Tibial artery (tissue), 4 donors: ENCODE data around the gene ATP6V1D.
A peak's percentile ranks its signal among the peaks of the same experiment; 100 is the strongest.
"Not testable (repeated sequence)": the region's sequence is repeated elsewhere in the genome, so short reads cannot be mapped to it uniquely, and the experiment has no call there.

ENCODE experiments used
- DNase-seq, 2 donors: peaks; one replicate each; pipeline ENCODE4 v3.0.0-alpha.2; 2019
- H3K27ac ChIP-seq, 2 donors: fragments of 200-600 bp; sonication (generic) in 1 of 2; 1 replicate in 1 of 2; 2 replicates in 1 of 2; pipeline ENCODE4 v1.5.1; 2018 to 2019; ENCODE audit warnings: mild to moderate bottlenecking in 1 of 2
- H3K27me3 ChIP-seq, 2 donors: fragments of 200-600 bp; sonication (generic) in 1 of 2; one replicate each; pipeline versions ENCODE4 v1.5.1 to v1.6.0; 2016 to 2019
- H3K36me3 ChIP-seq, 3 donors: fragments of 200-600 bp; sonication (generic) in 2 of 3; one replicate each; pipeline ENCODE4 v1.5.1; 2016 to 2019; ENCODE audit warnings: mild to moderate bottlenecking in 2 of 3
- H3K4me1 ChIP-seq, 4 donors: fragments of 200-600 bp; sonication (generic) in 2 of 4; 1 replicate in 3 of 4; 2 replicates in 1 of 4; pipeline ENCODE4 v1.5.1; 2016 to 2019
- H3K4me3 ChIP-seq, 2 donors: fragments of 200-600 bp; sonication (generic) in 1 of 2; 1 replicate in 1 of 2; 2 replicates in 1 of 2; pipeline ENCODE4 v1.5.1; 2018 to 2019; ENCODE audit warnings: mild to moderate bottlenecking in 2 of 2
- H3K9me3 ChIP-seq, 3 donors: fragments of 200-600 bp; sonication (generic) in 1 of 3; one replicate each; pipeline ENCODE4 v1.5.1; 2016 to 2019
- CTCF ChIP-seq, 2 experiments: fragments of 200-600 bp in 1 of 2; fragments of 450-650 bp in 1 of 2; IDR thresholded peaks; one replicate each; pipeline ENCODE4 v1.5.1; 2017 to 2019; ENCODE audit warnings: antibody characterized with exemption in 2 of 2, mild to moderate bottlenecking in 1 of 2, moderate library complexity in 1 of 2
- intact Hi-C: fragments of 100-400 bp; cut with DNase I; formaldehyde crosslinking; loops from one replicate; pipeline ENCODE4 v1.15.0; 2023; ENCODE audit warnings: low total_unique reads

The ATP6V1D gene

GRCh38 chr14:67359775-67360469, at the start of gene ATP6V1D, which contains the start of gene EIF2S1:
Gene ATP6V1D (minus strand): TSS chr14:67359804. CDS start chr14:67359698, 106 bp downstream.
Gene EIF2S1 (plus strand): TSS chr14:67360328. CDS start chr14:67364768, 4,440 bp downstream.
- H3K4me3 ChIP-seq = peak within 1 kb of the TSS; percentile 84 to 91

GRCh38 chr14:67408122-67408801, 48.7 kb upstream of the ATP6V1D start:
- peaks cover 0 to 11% (median 7%) of the 10 kb centered on the region in 4 donors for H3K4me1 ChIP-seq
- H3K9me3 ChIP-seq, H3K4me3 ChIP-seq, H3K27ac ChIP-seq, intact Hi-C loops, DNase-seq, H3K36me3 ChIP-seq: not testable (repeated sequence)
- H3K27me3 ChIP-seq = peaks cover 0 to 22% of the 10 kb centered on the region in 2 donors

More at GRCh38 chr14:67359775-67360469, at the start of gene ATP6V1D, which contains the start of gene EIF2S1:
- Histone ChIP-seq H3K4me1 (peaks cover 6 to 63% (median 43%) of the 10 kb centered on the region in 4 donors), H3K36me3 (peaks cover 2 to 5% (median 4%) of the 10 kb centered on the region in 3 donors), H3K27me3 (no peaks in the 10 kb centered on the region), H3K9me3 (no peaks in the 10 kb centered on the region), H3K27ac (peak within 1 kb of the TSS; percentile 90 to 92)
- intact Hi-C loops = no loop called here
- TF ChIP-seq CTCF (IDR thresholded peaks at IDR 0.05) = peak; percentile 90 to 96
- peak; percentile 99 to 100 for DNase-seq

GRCh38 chr14:67405771-67406170, 46.2 kb upstream of the ATP6V1D start:
- Histone ChIP-seq H3K27me3 (peaks cover 0 to 4% of the 10 kb centered on the region in 2 donors), H3K4me3 (no peak overlapping the region), H3K36me3 (no peaks in the 10 kb centered on the region), H3K4me1 (no peaks in the 10 kb centered on the region), H3K9me3 (no peaks in the 10 kb centered on the region), H3K27ac (no peak overlapping the region)
- DNase-seq = no peak
- intact Hi-C loops = no loop called here
- TF ChIP-seq CTCF (IDR thresholded peaks at IDR 0.05) = no peak

DNA sequence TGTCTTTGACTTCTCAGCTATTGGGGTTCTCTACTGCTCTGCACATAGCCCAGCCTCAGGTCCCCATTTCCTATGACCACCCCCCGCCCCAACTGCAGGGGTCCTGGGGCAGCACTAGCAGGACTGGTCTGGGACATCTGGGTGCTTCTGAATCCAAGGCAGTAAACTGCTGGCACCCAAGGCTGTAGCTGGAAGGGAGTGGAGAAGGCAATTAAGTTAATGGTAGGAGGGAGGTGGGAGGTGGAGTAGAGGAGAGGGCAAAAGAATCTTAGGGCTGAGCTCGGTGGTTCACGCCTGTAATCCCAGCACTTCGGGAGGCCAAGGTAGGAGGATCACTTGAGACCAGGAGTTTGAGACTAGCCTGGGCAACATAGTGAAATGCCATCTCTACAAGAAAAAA, 40.8 kb upstream of the ATP6V1D start:
- intact Hi-C loops = no loop called here
- Histone ChIP-seq H3K4me1 (no peaks in the 10 kb centered on the region), H3K27ac (no peak overlapping the region), H3K9me3 (no peaks in the 10 kb centered on the region), H3K27me3 (no peaks in the 10 kb centered on the region), H3K36me3 (no peaks in the 10 kb centered on the region), H3K4me3 (no peak overlapping the region)
- TF ChIP-seq CTCF (IDR thresholded peaks at IDR 0.05) = no peak
- no peak for DNase-seq

DNA sequence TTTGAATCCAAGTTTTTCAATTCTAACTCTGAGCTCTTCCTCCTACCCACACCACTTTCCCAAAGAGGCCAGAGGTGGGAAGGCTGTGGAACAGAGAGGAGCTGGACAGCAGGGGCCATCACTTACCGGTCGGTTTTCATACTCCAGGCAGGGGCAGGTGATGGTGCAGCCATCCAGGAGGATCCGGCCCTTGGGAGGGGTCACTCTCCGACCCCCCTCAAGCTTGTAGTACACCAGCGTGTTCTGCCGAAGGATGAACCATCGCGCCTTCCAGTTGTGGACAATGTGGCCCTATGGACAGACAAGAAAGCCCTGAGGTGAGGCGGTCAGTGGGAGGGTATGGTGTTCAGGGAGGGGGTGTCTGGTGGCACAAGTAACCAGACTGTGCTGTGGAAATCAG, 37.9 kb upstream of the ATP6V1D start:
- Histone ChIP-seq H3K4me3 (no peak overlapping the region), H3K27me3 (no peaks in the 10 kb centered on the region), H3K4me1 (no peaks in the 10 kb centered on the region), H3K27ac (no peak overlapping the region), H3K36me3 (no peaks in the 10 kb centered on the region), H3K9me3 (no peaks in the 10 kb centered on the region)
- no peak for DNase-seq
- TF ChIP-seq CTCF (IDR thresholded peaks at IDR 0.05) = no peak
- intact Hi-C loops = no loop called here

- no peak for DNase-seq
- Histone ChIP-seq H3K27ac (no peak overlapping the region), H3K4me3 (no peak overlapping the region), H3K36me3 (no peaks in the 10 kb centered on the region), H3K27me3 (no peaks in the 10 kb centered on the region), H3K4me1 (no peaks in the 10 kb centered on the region), H3K9me3 (no peaks in the 10 kb centered on the region)
- TF ChIP-seq CTCF (IDR thresholded peaks at IDR 0.05) = no peak
- intact Hi-C loops = no loop called here
These were observed 36.9 kb upstream of the ATP6V1D start for GRCh38 chr14:67396381-67396970.
